Measurements from ENCODE around the gene SOX2.

DNA sequence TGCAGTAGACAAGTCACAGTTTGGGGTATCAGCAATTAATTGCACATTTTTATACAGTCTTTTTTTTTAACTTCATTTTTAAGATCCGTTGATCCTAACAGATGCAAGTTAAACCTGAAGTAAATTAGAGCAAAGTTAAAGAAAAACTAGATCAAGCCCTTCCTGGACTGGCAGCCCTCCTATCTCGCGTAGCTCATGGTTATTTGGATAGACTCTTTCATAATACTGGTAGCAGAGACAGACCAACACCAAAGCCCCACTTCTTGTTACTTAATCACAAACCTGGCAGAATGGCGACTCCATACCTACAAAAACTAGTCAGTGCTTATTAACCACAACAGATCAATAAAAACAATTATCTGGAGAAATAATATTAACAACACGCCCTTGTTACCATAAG, 26.8 kb downstream of the SOX2 start:
- TF ChIP-seq, protein P1, sequence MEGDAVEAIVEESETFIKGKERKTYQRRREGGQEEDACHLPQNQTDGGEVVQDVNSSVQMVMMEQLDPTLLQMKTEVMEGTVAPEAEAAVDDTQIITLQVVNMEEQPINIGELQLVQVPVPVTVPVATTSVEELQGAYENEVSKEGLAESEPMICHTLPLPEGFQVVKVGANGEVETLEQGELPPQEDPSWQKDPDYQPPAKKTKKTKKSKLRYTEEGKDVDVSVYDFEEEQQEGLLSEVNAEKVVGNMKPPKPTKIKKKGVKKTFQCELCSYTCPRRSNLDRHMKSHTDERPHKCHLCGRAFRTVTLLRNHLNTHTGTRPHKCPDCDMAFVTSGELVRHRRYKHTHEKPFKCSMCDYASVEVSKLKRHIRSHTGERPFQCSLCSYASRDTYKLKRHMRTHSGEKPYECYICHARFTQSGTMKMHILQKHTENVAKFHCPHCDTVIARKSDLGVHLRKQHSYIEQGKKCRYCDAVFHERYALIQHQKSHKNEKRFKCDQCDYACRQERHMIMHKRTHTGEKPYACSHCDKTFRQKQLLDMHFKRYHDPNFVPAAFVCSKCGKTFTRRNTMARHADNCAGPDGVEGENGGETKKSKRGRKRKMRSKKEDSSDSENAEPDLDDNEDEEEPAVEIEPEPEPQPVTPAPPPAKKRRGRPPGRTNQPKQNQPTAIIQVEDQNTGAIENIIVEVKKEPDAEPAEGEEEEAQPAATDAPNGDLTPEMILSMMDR (IDR thresholded peaks at IDR 0.05) = no peak
- no peak for TF ChIP-seq POLR2A (IDR thresholded peaks at IDR 0.05)
